PFSK-1 (cell line): ENCODE results near the gene SLC4A1.

ENCODE experiments used
- FOXP2 ChIP-seq: optimal IDR thresholded peaks from 2 replicates; pipeline ENCODE3; 2011; ENCODE audit warnings: borderline replicate concordance, control low read depth, inconsistent platforms; ENCODE audit not compliant: insufficient read depth; ENCODE audit errors: extremely low read length, extremely low read depth
- POLR2AphosphoS5 ChIP-seq: IDR thresholded peaks from 2 replicates; pipeline ENCODE4 v1.6.1; 2012; ENCODE audit warnings: low read depth, mild to moderate bottlenecking, control low read depth, low read length, moderate library complexity
- REST ChIP-seq, 2 experiments: IDR thresholded peaks; 2 replicates each; pipeline versions ENCODE4 v1.6.1 to v1.8.0; 2011 to 2012; ENCODE audit warnings: low read depth in 2 of 2, low read length in 2 of 2, control low read depth in 1 of 2, inconsistent platforms in 1 of 2, mild to moderate bottlenecking in 1 of 2, moderate library complexity in 1 of 2; ENCODE audit not compliant: insufficient read depth in 1 of 2
- SIN3A ChIP-seq: IDR thresholded peaks from 2 replicates; pipeline ENCODE4 v1.6.1; 2012; ENCODE audit warnings: mild to moderate bottlenecking, low read length, moderate library complexity, borderline replicate concordance; ENCODE audit not compliant: insufficient read depth
- TAF1 ChIP-seq: IDR thresholded peaks from 2 replicates; pipeline ENCODE4 v1.6.1; 2012; ENCODE audit warnings: low read length, control low read depth, borderline replicate concordance; ENCODE audit not compliant: insufficient read depth

Gene SLC4A1

GRCh38 chr17:44310609-44311376, 42.9 kb upstream of the SLC4A1 start:
- TF ChIP-seq POLR2AphosphoS5 = no peak
- no peak for TF ChIP-seq FOXP2
- no peak for TF ChIP-seq SIN3A
- TF ChIP-seq TAF1 = no peak
- no peak for TF ChIP-seq REST (IDR thresholded peaks at IDR 0.05; ENCODE audit: insufficient read depth in 1 of 2, low read depth in 2 of 2, low read length in 2 of 2)

DNA sequence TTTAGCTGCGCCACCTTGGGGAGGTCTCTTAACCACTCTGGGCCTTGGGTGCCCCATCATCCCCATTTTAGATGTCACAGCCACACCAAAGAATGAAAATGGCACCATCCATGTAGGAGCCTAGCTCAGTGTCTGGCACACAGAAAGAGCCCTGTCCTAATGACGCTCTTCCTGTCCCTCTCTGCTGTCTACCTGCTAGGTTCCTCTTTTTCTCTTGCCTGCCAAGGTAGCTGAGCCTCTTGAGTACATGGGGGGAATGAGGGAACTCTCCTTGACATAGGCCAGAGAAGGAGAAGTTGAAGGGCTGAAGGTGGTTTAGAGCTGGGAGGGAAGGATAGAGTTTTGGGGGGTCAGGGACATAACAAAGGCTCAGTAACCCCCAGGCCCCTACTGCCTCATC, 42.3 kb upstream of the SLC4A1 start:
- TF ChIP-seq TAF1 (no peak), SIN3A (no peak), FOXP2 (no peak), POLR2AphosphoS5 (no peak), REST (IDR thresholded peaks at IDR 0.05; ENCODE audit: insufficient read depth in 1 of 2, low read depth in 2 of 2, low read length in 2 of 2) (no peak)

DNA sequence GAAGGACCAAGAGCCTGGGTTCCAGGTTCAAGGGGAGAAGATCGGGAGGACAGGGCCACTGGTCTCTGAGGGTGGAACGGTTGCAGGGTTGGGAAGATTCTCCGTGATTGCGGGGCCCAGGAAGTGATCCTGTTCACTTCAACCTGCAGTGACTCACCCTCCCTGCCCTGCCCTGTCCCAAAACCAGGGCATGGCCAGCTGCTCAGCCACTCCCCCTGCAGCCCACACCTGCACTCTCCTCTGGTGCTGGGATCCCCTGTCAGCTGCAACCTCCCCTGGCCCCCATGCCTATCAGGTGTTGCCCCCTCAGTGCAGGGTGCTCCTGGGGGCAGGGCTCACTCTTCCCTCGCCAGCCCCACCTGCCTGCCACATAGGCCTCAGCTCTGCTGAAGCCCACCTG, 41.5 kb upstream of the SLC4A1 start:
- TF ChIP-seq REST (IDR thresholded peaks at IDR 0.05; ENCODE audit: insufficient read depth in 1 of 2, low read depth in 2 of 2, low read length in 2 of 2) = no peak
- no peak for TF ChIP-seq TAF1
- TF ChIP-seq POLR2AphosphoS5 = no peak
- TF ChIP-seq SIN3A = no peak
- TF ChIP-seq FOXP2 = no peak

DNA sequence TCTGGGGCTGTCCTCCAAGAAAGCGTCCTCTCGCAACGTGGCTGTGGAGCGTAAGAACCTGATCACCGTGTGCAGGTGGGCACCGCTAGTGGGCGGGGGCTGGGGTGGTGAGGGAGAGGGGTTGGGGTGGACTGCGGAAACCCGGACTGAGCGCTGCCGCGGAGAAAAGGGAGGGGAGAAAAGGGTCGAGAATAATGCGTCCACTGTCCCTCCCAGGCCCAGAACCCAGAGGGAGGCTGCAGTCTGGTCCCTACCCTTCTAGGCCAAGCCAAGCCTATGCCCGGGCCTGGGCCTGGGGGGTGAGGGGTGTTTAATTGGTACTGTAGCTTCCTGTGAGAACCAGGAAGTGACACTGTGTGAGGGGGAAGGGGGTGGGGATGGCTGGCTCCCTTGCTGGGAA, 40.9 kb upstream of the SLC4A1 start:
- TF ChIP-seq TAF1 (no peak), REST (IDR thresholded peaks at IDR 0.05; ENCODE audit: insufficient read depth in 1 of 2, low read depth in 2 of 2, low read length in 2 of 2) (0 out of 4 replicates have a peak, but pooled peaks of 1 of the 2 experiments have one; percentile 19), FOXP2 (no peak)

DNA sequence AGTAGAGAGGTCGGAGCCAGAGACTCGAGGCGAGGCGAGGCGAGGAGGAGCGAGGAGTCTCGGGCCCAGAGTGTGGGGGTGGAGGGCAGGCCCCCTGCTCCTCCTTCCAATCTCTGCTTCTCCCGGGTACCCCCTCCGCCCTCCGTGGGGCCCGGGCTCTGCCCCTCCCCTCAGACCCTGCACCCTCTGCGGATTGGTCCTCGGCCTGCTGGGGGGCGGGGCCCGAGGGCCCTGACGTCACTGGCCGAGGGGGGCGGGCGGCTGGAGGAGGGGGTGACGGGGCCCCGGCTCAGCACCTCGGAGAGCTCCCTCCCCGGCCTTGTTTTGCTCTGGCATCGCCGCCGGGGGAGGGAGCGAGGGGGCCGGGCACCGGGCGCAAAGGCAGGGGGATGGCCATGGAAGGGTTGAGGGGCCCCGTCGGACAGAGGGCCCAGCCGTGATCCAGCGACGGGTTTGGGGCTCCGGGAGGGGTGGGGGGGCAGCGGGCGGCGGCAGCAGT, 40.4 kb upstream of the SLC4A1 start, which contains the start of gene RUNDC3A:
RUNDC3A (plus strand) TSS at position 282 of the 499 bp plus-strand sequence. CDS start 232 bp downstream, outside the sequence.
- TF ChIP-seq TAF1 (no peak), REST (IDR thresholded peaks at IDR 0.05; ENCODE audit: insufficient read depth in 1 of 2, low read depth in 2 of 2, low read length in 2 of 2) (peak; percentile 92 to 97), SIN3A (peak; percentile 31; the same call in 1 of the 2 replicates)
